CMK (cell line): ENCODE measurements around the gene TTC34.

ENCODE experiments used
- DNase-seq: peaks from one replicate; pipeline ENCODE4 v3.0.0-alpha.2; 2010; ENCODE audit warnings: low read depth

The TTC34 gene

GRCh38 chr1:2624735-2625300 lies 176.7 kb downstream of the TTC34 start:
- no peak for DNase-seq

GRCh38 chr1:2623571-2624337 lies 177.7 kb downstream of the TTC34 start:
- no peak for DNase-seq

GRCh38 chr1:2617971-2618470 lies 183.5 kb downstream of the TTC34 start:
- no peak for DNase-seq

GRCh38 chr1:2614145-2614544 lies 187.3 kb downstream of the TTC34 start:
- DNase-seq = no peak

GRCh38 chr1:2612591-2613365 lies 188.7 kb downstream of the TTC34 start:
- no peak for DNase-seq

- DNase-seq = no peak
These were observed 189.7 kb downstream of the TTC34 start for GRCh38 chr1:2611621-2612437.

- DNase-seq = peak; percentile 73
These were observed 190.4 kb downstream of the TTC34 start for GRCh38 chr1:2611031-2611501.

- DNase-seq = no peak
These were observed 191.2 kb downstream of the TTC34 start for GRCh38 chr1:2610036-2610959.

- DNase-seq = no peak
These were observed 192.0 kb downstream of the TTC34 start for GRCh38 chr1:2609319-2610035.

- no peak for DNase-seq
These were observed 193.8 kb downstream of the TTC34 start for GRCh38 chr1:2607641-2608091.

GRCh38 chr1:2606881-2607621 lies 194.4 kb downstream of the TTC34 start:
- DNase-seq = no peak

- DNase-seq = no peak
These were observed 195.1 kb downstream of the TTC34 start for GRCh38 chr1:2606396-2606880.

- DNase-seq = no peak
These were observed 195.7 kb downstream of the TTC34 start for GRCh38 chr1:2605509-2606395.

- no peak for DNase-seq
These were observed 196.5 kb downstream of the TTC34 start for GRCh38 chr1:2604844-2605508.

- no peak for DNase-seq
These were observed 197.2 kb downstream of the TTC34 start for GRCh38 chr1:2604156-2604843.

- no peak for DNase-seq
These were observed 197.9 kb downstream of the TTC34 start for GRCh38 chr1:2603521-2604155.
